Thymus (tissue), 11 donors: Measurements from ENCODE around the gene DENND2D. TPM values are rescaled to one million over a fixed set of nuclear protein-coding genes. Genes with fewer than 3 reads are reported as not detected.

ENCODE experiments used
- DNase-seq, 9 donors: peaks; one replicate each; pipeline ENCODE4 v3.0.0-alpha.2; 2013; ENCODE audit warnings: low spot score in 9 of 9, low read depth in 6 of 9, missing footprints in 1 of 9
- H3K27ac ChIP-seq, 2 donors: one replicate each; pipeline ENCODE4 v1.5.1; 2013; ENCODE audit warnings: control low read depth in 1 of 2, low read depth in 1 of 2, low read length in 1 of 2, mild to moderate bottlenecking in 1 of 2, moderate library complexity in 1 of 2
- H3K27me3 ChIP-seq, 2 donors: one replicate each; pipeline ENCODE4 v1.5.1; 2013; ENCODE audit warnings: low read length in 1 of 2; ENCODE audit not compliant: control insufficient read depth in 2 of 2, insufficient read depth in 1 of 2
- H3K36me3 ChIP-seq, 2 donors: one replicate each; pipeline ENCODE4 v1.5.1; 2013; ENCODE audit warnings: low read length in 1 of 2, mild to moderate bottlenecking in 1 of 2, moderate library complexity in 1 of 2; ENCODE audit not compliant: control insufficient read depth in 2 of 2, insufficient read depth in 2 of 2
- H3K4me1 ChIP-seq, 2 donors: one replicate each; pipeline ENCODE4 v1.5.1; 2013; ENCODE audit warnings: low read length in 2 of 2; ENCODE audit not compliant: control insufficient read depth in 2 of 2, insufficient read depth in 2 of 2
- H3K4me3 ChIP-seq, 2 donors: one replicate each; pipeline ENCODE4 v1.5.1; 2013; ENCODE audit warnings: low read length in 2 of 2, control low read depth in 1 of 2, mild to moderate bottlenecking in 1 of 2
- H3K9me3 ChIP-seq, 2 donors: one replicate each; pipeline ENCODE4 v1.5.1; 2013; ENCODE audit warnings: low read length in 1 of 2, mild to moderate bottlenecking in 1 of 2; ENCODE audit not compliant: control insufficient read depth in 2 of 2, insufficient read depth in 1 of 2
- WGBS: extraction: QIAGEN DNeasy Blood & Tissue Kit; methylation state at CpG from one replicate; pipeline ENCODE4 v1.1.7; 2013; 5-methylcytosine and 5-hydroxymethylcytosine counted together
- polyA plus RNA-seq: library from polyadenylated mRNA; stranded (reverse); fragments of 200-250 nt; gene quantifications from one replicate; pipeline ENCODE4 v1.2.3, GENCODE V29; 2013
- total RNA-seq: library from RNA; stranded (reverse); fragments of 120-200 nt; gene quantifications from one replicate; pipeline ENCODE4 v1.2.4, GENCODE V29; 2013
- donor health status: healthy.

The DENND2D gene
- total and polyA plus RNA-seq, 2 donors: 106 to 134 TPM

GRCh38 chr1:111225091-111225490 is 24.6 kb upstream of the DENND2D start:
- Histone ChIP-seq H3K9me3 (peaks cover 0 to 4% of the 10 kb centered on the region in 2 donors), H3K4me1 (peaks cover 68 to 88% of the 10 kb centered on the region in 2 donors), H3K27me3 (no peaks in the 10 kb centered on the region), H3K36me3 (no peaks in the 10 kb centered on the region), H3K4me3 (peak overlapping the region; percentile 23 to 37), H3K27ac (peak overlapping the region; percentile 92 to 99)
- DNase-seq: no peak

DNA sequence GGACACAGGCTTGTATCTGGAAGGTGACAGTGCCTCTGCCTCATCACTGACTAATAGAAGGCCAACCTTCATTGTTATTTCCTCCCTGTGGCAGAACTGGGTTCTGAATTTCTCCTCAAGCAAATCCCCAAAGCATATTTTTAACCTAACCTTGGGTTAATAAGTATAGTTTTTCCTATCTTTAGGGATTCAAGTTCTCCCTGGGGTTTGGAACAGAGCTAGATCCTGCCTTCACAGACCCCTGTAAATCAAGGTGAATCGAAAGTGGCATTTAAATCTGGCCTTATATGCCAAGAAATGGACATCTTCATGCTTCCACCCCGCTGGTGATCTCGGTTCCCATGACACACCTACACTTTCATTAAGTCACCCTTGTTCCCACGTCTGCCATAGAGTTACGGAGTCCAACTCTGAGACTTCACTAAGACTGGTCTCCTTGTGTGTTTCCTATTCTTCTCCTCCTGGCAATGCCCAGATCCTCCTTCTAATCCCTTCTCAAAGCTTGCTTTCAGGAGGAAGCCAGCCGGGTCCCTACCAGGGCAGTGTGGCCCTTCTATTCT is 22.8 kb upstream of the DENND2D start:
- H3K27ac ChIP-seq: peak overlapping the region; percentile 61 to 64
- H3K9me3 ChIP-seq: no peaks in the 10 kb centered on the region
- no peak for DNase-seq
- no peaks in the 10 kb centered on the region for H3K36me3 ChIP-seq
- no peaks in the 10 kb centered on the region for H3K27me3 ChIP-seq
- WGBS: 90% methylated on average over 6 of the region's 6 CpGs
- H3K4me1 ChIP-seq: peaks cover 72 to 90% of the 10 kb centered on the region in 2 donors
- no peak overlapping the region for H3K4me3 ChIP-seq

DNA sequence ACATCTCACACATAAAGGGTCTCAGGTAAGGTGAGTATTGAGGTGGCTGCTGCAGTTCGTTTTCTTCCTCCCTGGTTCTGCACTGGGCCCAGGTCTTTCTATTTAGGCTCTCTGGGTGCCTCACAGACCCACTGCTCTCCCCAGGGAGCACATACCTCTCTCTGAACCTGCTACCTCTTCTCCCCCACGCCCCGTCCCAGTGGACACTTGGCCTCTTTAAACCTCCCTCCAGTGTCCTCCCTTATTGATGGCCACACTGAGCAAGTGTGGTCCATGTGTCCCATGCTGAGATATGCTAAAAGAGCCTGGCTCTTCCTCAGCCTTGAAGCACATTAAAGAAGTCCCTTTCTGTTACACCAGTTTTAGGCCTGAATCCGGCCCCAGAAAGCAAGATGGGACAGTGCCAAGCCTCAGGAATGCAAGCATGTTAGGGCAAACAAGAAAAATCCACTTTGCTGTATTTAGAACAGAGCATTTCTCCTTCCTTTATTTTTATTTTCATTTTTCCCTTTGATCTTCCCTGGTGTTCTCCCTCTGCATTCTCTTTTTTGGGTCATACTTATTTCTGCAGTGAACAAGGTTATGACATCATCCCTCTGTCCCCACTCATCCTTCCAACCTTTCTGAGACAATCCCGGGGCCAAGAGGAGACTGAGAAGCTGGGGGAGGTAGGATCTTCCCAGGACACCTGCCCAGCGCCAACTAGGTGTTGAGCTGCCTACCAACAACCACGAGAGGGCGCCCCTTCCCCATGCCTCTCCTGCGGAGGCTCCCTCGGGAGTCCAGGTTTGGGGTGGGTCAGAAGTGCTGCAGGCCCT is 22.1 kb upstream of the DENND2D start:
- Histone ChIP-seq H3K36me3 (no peaks in the 10 kb centered on the region), H3K27me3 (no peaks in the 10 kb centered on the region), H3K27ac (peak overlapping the region; percentile 89 to 90), H3K4me3 (peak overlapping the region; percentile 33), H3K4me1 (peaks cover 69 to 88% of the 10 kb centered on the region in 2 donors), H3K9me3 (no peaks in the 10 kb centered on the region)
- DNase-seq: peak in 5 of 9 donors; percentile 70 to 86 (median 77)
- WGBS: 30% methylated on average over 10 of the region's 10 CpGs

- Histone ChIP-seq H3K4me1 (peaks cover 69 to 88% of the 10 kb centered on the region in 2 donors), H3K27ac (peak overlapping the region; percentile 89 to 90), H3K36me3 (no peaks in the 10 kb centered on the region), H3K9me3 (no peaks in the 10 kb centered on the region), H3K27me3 (no peaks in the 10 kb centered on the region), H3K4me3 (peak overlapping the region; percentile 33)
- 15% methylated on average over 5 of the region's 5 CpGs for WGBS
- peak in 7 of 9 donors; percentile 76 to 97 (median 89) for DNase-seq
These were observed 21.3 kb upstream of the DENND2D start for GRCh38 chr1:111221633-111222291.

- no peak for DNase-seq
- Histone ChIP-seq H3K27ac (peak overlapping the region; percentile 89 to 90), H3K4me3 (peak overlapping the region in 1 of 2 donors; percentile 33), H3K4me1 (peaks cover 69 to 88% of the 10 kb centered on the region in 2 donors), H3K9me3 (no peaks in the 10 kb centered on the region), H3K36me3 (no peaks in the 10 kb centered on the region), H3K27me3 (no peaks in the 10 kb centered on the region)
- 58% methylated on average over 2 of the region's 2 CpGs for WGBS
These were observed 20.8 kb upstream of the DENND2D start for GRCh38 chr1:111221276-111221632.

GRCh38 chr1:111220302-111220890 is 19.9 kb upstream of the DENND2D start:
- DNase-seq: peak in 1 of 9 donors; percentile 27
- peak overlapping the region; percentile 90 to 95 for H3K27ac ChIP-seq
- H3K4me1 ChIP-seq: peaks cover 74 to 88% of the 10 kb centered on the region in 2 donors
- 98% methylated on average over 6 of the region's 6 CpGs for WGBS
- no peaks in the 10 kb centered on the region for H3K9me3 ChIP-seq
- H3K27me3 ChIP-seq: no peaks in the 10 kb centered on the region
- no peak overlapping the region for H3K4me3 ChIP-seq
- no peaks in the 10 kb centered on the region for H3K36me3 ChIP-seq

GRCh38 chr1:111219557-111220286 is 19.3 kb upstream of the DENND2D start:
- DNase-seq: peak in 3 of 9 donors; percentile 48 to 79 (median 62)
- H3K27ac ChIP-seq: peak overlapping the region; percentile 90 to 95
- no peaks in the 10 kb centered on the region for H3K9me3 ChIP-seq
- peaks cover 76 to 90% of the 10 kb centered on the region in 2 donors for H3K4me1 ChIP-seq
- H3K27me3 ChIP-seq: no peaks in the 10 kb centered on the region
- H3K4me3 ChIP-seq: no peak overlapping the region
- 42% methylated on average over 5 of the region's 5 CpGs for WGBS
- H3K36me3 ChIP-seq: no peaks in the 10 kb centered on the region

DNA sequence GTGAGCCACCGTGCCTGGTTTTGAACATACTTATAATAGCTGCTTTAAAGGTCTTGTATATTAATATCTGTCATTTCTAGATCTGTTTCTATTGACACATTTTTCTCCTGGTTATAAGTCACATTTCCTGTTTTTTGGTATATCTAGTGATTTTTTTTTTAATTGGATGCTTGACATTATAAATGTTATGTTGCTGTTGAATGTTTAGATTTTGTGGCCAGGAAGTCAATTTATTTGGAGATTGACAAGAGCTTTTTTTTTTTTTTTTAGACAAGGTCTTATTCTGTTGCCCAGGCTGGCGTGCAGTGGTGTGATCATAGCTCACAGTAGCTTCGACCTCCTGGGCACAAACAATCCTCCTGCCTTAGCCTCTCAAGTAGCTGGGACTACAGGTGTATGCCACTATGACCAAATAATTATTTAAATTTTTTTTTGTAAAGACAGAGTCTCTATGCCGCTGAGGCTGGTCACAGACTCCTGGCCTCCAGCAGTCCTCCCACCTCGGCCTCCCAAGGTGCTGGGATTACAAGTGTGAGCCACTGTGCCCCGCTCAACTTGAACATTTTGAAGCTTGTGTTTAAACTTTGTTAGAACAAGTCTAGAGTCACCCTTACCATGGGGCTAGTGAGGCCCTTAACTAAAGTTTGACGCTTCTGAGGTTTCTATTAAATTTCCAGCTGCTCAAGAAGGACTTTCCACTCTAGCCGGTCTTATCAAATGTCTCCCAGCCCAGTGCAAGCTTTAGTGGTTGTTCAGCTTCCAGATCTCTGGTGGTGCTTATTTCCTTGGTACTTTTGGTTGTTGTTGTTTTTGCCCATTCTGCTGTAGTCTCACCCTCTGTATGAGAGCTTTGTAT is 18.5 kb upstream of the DENND2D start:
- 92% methylated on average over 8 of the region's 8 CpGs for WGBS
- Histone ChIP-seq H3K27ac (peak overlapping the region; percentile 90 to 95), H3K27me3 (no peaks in the 10 kb centered on the region), H3K4me3 (no peak overlapping the region), H3K4me1 (peaks cover 84 to 93% of the 10 kb centered on the region in 2 donors), H3K36me3 (no peaks in the 10 kb centered on the region), H3K9me3 (no peaks in the 10 kb centered on the region)
- no peak for DNase-seq
